ENCODE results near the gene ZMAT5. TPM values are rescaled to one million over a fixed set of nuclear protein-coding genes. Genes with fewer than 3 reads are reported as not detected.

Gene ZMAT5
- total RNA-seq, 1 experiment from 2014 or later, result 31.4 TPM

GRCh38 chr22:29790061-29790460, 23.3 kb upstream of the ZMAT5 start:
- no peak for DNase-seq (ENCODE audit: low read depth)
- in situ Hi-C loops (cut with HindIII; ENCODE audit: low pct_unique_long_range_greater_than_20kb, low sequenced_read_pairs), result no loop called here

- DNase-seq (ENCODE audit: low read depth), result no peak
- in situ Hi-C loops (cut with HindIII; ENCODE audit: low pct_unique_long_range_greater_than_20kb, low sequenced_read_pairs), result no loop called here
These were observed 21.8 kb upstream of the ZMAT5 start for GRCh38 chr22:29788339-29789279.

GRCh38 chr22:29787371-29787980, 20.7 kb upstream of the ZMAT5 start:
- in situ Hi-C loops (cut with HindIII; ENCODE audit: low pct_unique_long_range_greater_than_20kb, low sequenced_read_pairs), result no loop called here
- DNase-seq (ENCODE audit: low read depth), result no peak

- in situ Hi-C loops (cut with HindIII; ENCODE audit: low pct_unique_long_range_greater_than_20kb, low sequenced_read_pairs), result no loop called here
- DNase-seq (ENCODE audit: low read depth), result no peak
These were observed 19.2 kb upstream of the ZMAT5 start for GRCh38 chr22:29786031-29786430.

- in situ Hi-C loops (cut with HindIII; ENCODE audit: low pct_unique_long_range_greater_than_20kb, low sequenced_read_pairs), result no loop called here
- no peak for DNase-seq (ENCODE audit: low read depth)
These were observed 17.9 kb upstream of the ZMAT5 start for GRCh38 chr22:29784451-29785361.

- in situ Hi-C loops (cut with HindIII; ENCODE audit: low pct_unique_long_range_greater_than_20kb, low sequenced_read_pairs), result no loop called here
- DNase-seq (ENCODE audit: low read depth), result no peak
These were observed 15.4 kb upstream of the ZMAT5 start for GRCh38 chr22:29782061-29782845.

GRCh38 chr22:29780748-29781676, 14.2 kb upstream of the ZMAT5 start:
- in situ Hi-C loops (cut with HindIII; ENCODE audit: low pct_unique_long_range_greater_than_20kb, low sequenced_read_pairs), result no loop called here
- DNase-seq (ENCODE audit: low read depth), result no peak

GRCh38 chr22:29780220-29780619, 13.4 kb upstream of the ZMAT5 start:
- DNase-seq (ENCODE audit: low read depth), result no peak

GRCh38 chr22:29773233-29773632, 6.4 kb upstream of the ZMAT5 start:
- DNase-seq (ENCODE audit: low read depth), result peak; percentile 28
- in situ Hi-C loops (cut with HindIII; ENCODE audit: low pct_unique_long_range_greater_than_20kb, low sequenced_read_pairs), result no loop called here

More at GRCh38 chr22:29780220-29780619, 13.4 kb upstream of the ZMAT5 start:
- in situ Hi-C loops (cut with HindIII; ENCODE audit: low pct_unique_long_range_greater_than_20kb, low sequenced_read_pairs), result no loop called here

GRCh38 chr22:29772170-29772641, 5.4 kb upstream of the ZMAT5 start:
- peak; percentile 23 for DNase-seq (ENCODE audit: low read depth)
- in situ Hi-C loops (cut with HindIII; ENCODE audit: low pct_unique_long_range_greater_than_20kb, low sequenced_read_pairs), result no loop called here

- DNase-seq (ENCODE audit: low read depth), result no peak
These were observed 3.0 kb upstream of the ZMAT5 start for GRCh38 chr22:29769723-29770321.

GRCh38 chr22:29768052-29768693, 1.4 kb upstream of the ZMAT5 start:
- in situ Hi-C loops (cut with HindIII; ENCODE audit: low pct_unique_long_range_greater_than_20kb, low sequenced_read_pairs), result no loop called here
- DNase-seq (ENCODE audit: low read depth), result no peak

More at GRCh38 chr22:29769723-29770321, 3.0 kb upstream of the ZMAT5 start:
- in situ Hi-C loops (cut with HindIII; ENCODE audit: low pct_unique_long_range_greater_than_20kb, low sequenced_read_pairs), result no loop called here

- DNase-seq (ENCODE audit: low read depth), result peak; percentile 95
- in situ Hi-C loops (cut with HindIII; ENCODE audit: low pct_unique_long_range_greater_than_20kb, low sequenced_read_pairs), result no loop called here
These were observed 604 bp upstream of the ZMAT5 start, which contains the start of gene UQCR10 for GRCh38 chr22:29767171-29768051. TSS of gene UQCR10 (plus strand) at chr22:29767369. CDS start at chr22:29767399, 30 bp downstream.

GRCh38 chr22:29765905-29766631, 739 bp downstream of the ZMAT5 start:
- no peak for DNase-seq (ENCODE audit: low read depth)
- in situ Hi-C loops (cut with HindIII; ENCODE audit: low pct_unique_long_range_greater_than_20kb, low sequenced_read_pairs), result no loop called here

Measured in Caki2 (cell line).